SHP77 (cell line): Measurements from ENCODE around the gene SORCS2.

Experiments
- DNase-seq, 2 experiments: peaks; one replicate each; lab custom pipeline; 2025; lab: John Stamatoyannopoulos, UW

SORCS2 gene

DNA sequence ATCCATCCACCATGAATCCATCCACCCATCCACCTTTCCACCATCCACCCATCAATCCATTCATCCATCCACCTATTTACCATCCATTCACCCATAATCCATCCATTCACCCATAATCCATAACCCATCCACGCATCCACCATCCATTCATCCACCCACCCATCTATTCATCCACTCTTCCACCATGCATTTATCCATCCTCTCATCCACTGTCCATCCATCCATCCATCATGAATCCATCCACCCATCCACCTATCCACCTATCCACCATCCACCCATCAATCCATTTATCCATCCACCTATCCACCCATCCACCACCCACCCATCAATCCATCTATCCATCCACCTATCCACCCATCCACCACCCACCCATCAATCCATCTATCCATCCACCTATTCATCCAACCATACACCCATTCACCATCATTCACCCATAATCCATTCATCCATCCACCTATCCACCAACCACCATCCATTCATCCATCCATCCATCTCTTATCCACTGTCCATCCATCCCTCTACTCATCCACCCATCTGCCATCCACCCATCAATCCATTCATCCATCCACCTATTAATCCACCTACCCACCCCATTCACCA, 422.1 kb downstream of the SORCS2 start:
- DNase-seq = no peak

DNA sequence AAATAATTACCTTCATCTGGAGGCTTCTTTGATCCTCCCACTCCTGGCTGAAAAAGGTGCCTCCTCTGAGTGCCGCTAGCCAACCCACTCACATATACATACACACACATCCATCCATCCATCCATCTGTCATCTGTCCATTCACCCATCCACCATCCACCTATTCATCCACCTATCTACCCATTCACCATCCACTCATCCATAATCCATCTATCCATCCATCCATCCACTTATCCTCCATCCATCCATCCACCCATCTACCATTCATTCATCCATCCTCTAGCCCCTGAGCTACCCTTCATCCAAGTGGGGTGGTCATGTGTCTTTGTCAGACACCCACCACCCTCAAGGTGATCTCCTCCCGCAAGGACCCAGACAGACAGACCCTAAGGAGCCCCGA, 423.9 kb downstream of the SORCS2 start:
- no peak for DNase-seq

DNA sequence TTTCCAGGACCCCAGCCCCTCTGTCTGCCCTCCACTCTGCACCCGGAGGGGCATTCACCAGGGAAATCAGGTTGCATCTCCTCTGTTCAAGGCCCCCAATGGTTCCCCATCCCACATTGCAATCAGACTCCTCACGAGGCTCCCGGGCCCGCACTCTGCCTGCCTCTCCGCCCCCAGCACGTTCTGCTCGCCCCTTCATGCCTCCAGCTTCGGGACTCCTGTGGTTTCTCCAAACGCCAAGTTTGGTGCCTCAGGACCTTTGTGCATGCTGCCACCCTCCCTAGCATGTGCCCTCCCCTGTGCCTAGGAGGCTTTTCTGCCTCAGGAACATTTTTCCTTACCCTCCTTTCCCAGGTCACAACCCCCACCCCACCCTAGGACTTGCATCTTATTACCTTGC, 426.0 kb downstream of the SORCS2 start:
- no peak for DNase-seq

DNA sequence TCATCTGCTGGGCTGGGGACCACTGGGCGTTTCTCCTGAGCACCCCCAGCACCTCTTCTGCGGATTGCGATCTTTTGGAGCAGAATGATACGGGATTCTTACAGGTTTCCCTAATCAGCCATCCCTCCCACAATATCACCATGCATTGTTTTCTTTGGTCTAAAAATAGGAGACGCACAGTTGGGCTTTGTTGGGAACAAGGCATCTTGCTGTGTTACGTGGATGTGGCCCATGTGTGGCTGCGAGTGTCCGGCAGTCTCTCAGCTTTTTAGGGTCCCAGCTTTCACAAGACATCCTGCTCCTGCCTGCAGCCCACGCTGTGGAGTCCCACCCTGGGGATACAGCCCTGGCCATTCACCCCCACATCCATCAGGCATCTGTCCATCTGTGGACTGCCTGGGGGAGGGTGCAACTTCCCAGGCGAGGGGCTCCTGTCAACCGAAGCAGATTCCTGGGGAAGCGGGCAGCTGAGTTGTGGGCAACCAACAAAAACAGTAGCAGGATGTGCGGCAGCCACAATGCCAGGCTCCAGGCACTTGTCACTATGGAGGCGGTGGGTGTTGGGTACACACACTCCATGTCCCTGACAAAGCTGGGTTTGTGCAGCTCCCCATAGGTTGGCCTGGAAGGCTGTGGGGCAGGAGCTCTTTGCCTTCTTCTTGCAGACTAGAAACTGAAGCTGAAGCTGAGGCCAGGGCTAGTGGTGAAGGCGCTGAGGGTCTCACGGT, 427.9 kb downstream of the SORCS2 start:
- DNase-seq = no peak

DNA sequence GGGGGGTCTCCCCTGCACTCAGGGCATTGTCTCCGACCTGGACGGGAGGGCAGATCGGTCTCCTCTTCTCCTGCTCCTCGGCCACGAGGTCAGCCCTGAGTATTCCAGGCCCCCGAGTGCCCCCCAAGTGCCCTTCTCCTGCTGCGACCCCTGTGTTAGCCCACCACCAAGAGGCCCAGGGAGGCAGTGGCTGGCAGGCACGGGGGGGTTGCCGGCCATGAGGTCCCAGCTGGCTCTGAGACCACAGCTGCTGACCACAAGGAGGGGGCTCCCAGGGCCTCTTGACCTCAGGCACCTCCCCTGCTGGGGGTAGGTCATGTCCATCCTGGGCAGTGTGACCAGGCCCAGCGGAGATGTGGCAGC, 428.5 kb downstream of the SORCS2 start:
- DNase-seq = no peak

DNA sequence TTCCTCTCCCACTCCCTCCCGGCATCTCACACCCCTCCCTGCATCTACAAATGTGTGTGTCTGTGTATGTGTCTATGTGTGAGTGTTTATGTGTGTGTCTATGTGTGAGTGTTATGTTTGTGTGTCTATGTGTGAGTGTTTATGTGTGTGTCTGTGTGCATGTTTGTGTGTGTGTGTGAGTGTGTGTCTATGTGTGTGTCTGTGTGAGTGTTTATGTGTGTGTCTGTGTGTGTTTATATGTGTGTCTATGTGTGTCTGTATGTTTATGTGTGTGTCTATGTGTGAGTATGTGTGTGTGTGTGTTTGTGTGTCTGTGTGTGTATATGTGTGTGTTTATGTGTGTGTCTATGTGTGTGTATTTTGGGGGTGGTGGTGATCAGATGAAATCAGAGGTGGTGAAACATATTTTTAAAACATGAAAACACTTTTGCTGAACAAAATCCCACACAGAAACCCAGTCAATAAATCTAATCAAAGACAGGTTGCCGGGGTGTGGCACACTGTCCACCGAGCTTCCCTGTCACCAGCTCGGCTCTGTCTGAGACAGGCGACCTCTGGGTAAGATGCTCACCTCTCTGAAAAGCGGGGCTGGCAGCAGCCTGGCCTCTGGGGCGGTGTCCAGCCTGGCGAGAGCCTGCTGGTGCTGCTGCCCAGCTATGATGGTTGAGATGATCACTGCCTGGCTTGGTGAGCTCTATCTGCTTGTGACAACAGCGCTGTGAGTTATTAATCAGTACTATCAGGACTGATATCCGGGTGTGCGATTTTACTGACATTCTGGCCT, 429.1 kb downstream of the SORCS2 start:
- DNase-seq = no peak

DNA sequence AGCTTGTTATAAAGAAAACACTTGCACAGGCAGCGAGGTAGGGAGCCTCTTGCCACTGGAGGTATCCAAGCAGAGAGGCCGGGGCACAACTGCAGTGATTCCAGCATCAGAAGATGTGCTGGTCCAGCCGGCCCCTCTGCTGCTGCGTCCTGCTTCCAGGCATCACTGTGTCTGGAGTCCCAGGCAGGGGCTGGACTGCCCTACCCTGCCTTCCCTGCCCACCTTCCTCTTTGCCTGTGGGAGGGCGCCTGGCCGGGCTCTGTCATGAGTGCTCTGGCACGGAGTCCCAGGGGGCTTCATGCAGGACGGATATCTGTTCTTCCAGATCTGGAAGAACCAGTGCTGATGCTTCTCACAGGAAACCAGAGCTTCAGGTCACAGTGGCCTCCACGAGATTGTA, 430.0 kb downstream of the SORCS2 start:
- no peak for DNase-seq

DNA sequence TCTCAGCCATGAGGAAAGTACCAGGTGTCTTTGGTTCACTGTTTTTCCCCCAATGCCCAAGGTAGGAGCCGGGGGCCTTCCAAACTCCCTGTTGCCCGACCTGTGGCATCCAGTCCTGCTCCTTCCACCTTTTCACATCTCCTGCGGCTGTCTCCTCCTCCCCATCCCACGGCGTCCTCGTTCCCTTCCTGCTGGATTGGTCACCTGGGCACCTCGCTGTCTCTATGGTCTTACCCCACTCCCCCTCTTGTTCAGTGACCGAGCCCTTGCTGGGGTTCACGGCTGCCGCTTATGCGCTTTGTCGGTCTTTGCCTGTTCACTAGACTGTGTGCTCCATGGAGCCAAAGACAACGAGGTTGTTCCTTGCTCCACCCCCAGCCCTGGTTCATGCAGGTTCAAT, 431.1 kb downstream of the SORCS2 start:
- DNase-seq = no peak

DNA sequence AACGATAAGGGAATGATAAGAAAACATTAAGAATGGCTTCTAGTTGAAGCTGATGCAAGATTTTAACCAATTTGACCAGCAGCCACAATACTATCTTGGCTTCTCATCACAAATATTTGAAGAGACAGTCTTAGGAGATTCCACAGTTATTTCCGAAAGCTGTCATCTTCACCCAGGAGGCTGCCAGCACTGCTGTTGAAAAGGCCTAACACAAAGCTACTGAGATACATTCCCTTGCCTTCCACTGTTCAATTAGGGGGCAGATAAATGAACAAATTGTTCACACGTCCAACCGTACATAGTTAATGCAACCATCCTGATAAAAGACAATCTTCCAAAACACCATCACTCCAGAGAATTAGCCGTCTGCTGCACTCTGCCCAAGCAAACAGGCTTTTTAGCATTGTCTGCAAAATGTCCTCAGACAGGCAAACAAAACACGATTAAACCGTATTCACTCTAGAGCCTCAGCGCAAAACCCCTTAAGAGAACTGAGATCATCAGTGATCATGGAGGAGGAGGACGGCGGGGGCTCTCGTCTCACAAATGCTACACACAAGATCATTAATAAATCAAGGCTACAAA, 432.1 kb downstream of the SORCS2 start:
- DNase-seq = no peak

DNA sequence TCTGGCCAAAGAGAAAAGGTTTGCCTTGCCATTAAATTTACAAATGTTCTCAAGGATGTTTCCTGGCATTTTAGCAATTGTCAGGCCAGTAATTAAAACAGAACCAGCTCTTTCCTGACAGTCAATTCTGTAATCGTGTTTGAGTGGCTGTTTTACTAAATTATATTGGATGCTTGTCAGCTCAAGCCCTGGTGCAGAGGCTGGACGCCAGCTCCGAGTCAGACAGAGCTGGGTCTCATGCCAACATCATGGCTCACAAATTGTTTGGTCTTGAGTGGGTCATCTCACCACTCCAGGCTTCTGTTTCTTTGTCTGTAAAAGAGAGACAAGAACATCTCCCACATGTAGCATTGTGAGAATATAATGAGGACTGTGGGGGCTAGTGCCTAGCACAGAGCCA, 432.7 kb downstream of the SORCS2 start:
- DNase-seq = no peak

DNA sequence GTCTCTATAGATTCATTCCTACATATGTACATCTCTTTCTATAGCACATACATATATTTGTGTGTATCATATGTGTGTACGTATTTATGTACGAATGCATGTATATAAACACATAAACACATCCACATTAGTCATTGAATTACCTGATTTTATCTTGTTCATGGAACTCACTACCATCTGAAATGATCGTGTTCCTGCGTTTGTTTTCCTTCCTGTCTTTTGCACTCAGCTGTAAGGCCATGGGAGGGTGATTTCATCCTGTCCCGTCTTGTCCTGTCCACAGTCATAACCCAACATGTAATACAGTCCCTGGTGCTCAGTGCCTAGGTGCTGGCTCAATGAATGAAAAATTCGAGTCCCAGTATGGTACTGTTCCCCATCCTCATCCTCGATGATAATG, 434.2 kb downstream of the SORCS2 start:
- DNase-seq = no peak

DNA sequence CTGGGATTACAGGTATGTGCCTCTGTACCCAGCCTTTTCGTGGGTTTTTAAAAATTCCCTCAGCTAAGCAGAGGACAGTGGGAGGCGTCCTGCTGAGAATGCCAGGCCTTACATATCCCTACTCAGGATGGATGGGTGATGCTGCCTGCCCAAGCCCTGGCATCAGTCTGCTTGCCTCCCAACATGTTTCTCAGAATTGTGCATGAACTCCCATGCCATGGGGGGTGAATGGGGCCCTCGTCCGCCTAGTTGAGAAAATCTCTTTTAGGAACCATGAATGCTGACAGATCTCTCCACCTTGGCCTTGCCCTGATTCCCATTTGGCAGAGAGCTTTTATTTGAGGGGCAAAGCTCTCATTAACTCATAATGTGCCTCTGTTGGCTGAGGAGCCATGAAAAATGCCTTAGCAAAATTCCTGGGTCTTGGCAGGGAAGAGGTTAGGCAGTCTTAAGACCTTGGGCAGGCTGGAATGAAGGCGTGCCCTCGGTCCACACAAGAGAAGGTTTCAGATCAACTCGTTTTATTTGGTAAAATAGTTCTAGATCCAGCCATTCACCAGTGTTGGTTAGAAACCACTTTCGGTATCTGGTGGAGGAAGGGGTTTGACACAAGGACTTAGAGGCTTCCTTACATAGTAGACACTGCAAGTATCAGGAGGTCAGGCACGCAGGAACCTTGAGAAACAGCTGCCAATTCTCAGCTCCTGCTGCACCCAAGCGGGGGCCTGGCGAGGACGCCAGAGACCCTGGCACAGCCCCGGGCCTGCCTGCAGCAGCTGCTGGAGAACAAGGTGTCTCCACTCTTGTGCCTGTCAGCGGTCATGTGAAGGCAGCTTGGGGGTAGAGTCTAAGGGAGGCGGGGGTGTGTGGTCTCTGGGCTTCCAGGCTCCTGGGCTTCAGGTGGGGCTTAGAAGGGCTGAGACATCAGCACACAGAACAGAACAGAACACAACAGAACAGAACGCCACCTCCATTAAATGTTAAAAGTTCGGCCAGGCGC, 435.2 kb downstream of the SORCS2 start:
- DNase-seq = no peak

DNA sequence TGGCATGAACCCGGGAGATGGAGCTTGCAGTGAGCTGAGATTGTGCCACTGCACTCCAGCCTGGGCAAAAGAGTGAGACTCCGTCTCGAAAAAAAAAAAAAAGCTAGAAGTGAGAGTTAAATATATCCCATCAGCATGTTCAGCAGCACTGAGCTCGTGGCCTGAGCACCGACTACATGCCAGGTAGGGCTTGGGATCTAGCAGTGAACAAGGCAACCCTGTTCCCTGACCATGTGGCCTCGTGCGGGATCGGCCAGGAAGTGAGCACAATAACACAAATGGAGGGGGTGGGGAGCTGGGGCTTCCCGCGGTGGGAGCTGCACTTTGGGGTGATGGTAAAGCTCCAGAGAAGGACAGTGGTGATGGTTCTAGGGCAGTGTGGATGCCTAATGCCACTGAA, 436.1 kb downstream of the SORCS2 start:
- no peak for DNase-seq

DNA sequence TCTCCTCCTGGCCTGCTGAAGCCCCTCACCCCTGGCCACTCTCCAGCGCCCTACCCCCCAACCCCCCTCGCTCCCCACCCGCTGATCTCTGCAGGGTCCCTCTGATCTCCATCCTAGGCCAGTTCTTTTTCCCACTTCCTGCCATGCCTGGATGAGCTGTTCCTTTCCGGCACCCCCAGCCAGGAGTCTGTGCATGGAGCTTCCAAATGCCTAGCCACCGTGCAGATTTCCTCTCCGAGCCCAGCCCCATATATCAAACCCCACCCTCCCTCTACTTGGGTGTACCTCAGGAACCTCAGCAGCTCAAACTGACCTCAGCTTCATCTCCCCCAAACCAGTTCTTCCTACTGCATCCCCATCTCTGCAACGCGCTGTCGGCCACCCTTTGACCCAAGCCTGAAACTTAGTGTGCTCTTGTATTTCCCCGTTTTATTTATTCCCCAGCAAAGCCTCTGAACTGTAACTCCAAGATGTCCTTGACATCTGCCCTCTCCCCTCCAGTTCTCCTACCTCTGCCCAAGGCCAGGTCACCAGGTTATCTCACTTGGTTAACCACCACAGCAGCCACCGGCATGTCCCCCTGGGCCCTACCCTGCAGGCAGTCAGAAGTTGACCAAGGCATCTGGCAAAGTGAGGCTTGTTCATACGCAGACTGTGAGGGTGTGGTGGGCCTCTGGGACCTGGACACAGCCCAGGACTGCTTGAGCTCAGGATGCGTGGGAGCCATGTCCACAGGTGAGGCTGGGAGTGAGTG, 437.3 kb downstream of the SORCS2 start:
- no peak for DNase-seq

DNA sequence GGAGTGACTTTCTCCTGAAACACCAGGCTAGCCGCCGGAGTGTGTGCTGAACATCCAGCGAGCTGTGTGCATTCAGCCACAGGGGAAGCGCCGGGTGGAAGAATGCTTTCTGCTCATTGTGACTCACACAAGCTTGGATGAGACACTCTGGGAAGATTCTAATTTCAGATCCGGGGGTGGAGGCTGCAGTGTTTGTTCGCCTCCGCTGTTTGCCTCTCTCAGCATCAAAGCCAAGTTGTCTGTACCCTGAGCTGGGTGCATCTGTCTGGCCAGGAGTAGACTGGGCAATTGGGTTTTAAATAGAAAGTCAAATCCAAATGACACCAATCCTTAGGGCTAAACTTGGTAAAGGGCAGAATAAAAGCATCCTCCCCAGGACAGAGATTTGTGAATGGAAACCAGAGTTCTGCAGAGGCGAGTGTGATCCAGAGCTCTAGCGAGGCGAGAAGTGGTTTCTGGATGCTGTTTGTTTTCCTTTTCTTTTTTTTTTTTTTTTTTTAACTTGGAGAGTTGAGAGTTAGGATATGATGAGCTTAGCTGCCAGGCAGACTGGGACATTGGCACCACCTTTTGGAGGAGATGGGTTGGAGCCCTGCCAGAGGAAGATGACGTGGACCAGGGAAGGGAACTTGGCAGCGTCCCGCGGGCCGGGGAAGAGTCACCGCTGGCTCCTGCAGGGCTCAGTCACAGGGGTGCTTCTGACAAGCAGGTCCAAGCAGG, 438.4 kb downstream of the SORCS2 start:
- no peak for DNase-seq

DNA sequence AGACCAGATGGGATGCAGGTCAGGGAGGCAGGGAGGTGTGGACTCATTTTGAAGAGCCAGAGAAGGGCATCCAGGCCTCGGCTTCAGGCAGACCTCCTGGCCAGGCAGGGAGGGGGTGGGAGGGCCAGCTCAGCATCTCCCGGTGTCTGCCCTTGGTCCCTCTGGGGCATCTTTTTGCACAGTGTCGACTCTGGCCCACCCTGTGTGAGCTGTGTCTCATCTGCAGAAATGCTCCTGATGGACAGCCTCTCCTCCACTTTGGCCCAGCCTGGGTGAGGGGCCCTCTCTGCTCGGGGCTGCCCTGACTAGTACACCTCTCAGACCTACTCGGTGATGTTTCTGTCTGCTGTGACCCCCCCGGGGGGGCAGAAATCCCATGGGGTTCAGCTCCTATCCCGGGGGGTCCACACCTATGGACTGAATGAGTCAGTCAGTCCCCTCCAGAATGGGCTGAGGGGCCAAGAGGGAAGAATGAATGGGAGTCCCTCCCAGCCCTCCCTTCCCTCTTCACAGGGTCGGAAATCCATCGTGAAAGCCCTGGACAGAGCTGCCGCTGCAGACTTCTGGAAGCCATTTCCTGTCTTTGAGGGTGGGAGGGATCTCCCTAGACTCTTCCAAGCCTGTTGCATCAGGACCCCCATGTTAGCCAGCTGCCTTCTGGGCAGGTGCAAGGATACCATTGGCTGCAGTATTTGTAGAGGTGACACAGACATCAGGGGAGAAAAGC, 439.1 kb downstream of the SORCS2 start:
- no peak for DNase-seq

DNA sequence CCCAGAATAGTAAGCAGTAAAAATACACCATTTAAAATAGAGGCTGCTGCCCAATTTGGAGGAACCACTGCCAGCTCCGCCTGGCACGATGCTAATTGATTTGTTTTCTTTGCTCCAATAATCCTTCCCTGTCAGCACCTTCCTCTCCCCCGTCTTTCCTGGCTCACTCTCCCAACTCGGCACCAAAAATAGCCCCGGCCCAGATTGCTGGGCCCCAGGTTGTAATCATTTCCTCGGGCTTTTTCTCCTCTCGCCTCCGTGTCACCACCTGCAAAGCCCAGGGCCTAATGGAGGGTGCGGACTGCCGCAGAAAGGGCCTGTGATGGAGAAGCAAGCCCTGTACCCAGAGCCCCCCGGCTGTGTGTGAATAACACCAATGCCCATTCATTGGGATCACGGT, 440.0 kb downstream of the SORCS2 start:
- DNase-seq = no peak

DNA sequence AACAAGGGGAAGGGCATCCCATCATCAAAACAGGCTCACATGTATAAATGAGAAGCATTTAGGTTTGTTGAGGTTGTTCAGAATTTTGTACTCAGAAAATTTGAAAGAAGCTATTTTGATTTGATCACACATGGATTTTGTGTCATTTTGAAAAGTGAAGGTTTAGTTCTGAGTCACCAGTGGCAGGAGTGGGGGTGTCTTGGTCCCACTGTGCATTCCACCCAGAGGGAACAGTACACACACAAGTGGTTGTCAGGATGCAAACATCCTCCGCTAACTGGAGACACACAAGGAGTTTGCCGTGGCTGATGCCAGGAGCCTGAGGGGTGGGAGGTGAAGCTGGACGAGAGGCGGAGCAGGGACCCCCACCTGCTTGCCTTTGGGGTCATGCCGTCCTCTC, 440.6 kb downstream of the SORCS2 start:
- no peak for DNase-seq

DNA sequence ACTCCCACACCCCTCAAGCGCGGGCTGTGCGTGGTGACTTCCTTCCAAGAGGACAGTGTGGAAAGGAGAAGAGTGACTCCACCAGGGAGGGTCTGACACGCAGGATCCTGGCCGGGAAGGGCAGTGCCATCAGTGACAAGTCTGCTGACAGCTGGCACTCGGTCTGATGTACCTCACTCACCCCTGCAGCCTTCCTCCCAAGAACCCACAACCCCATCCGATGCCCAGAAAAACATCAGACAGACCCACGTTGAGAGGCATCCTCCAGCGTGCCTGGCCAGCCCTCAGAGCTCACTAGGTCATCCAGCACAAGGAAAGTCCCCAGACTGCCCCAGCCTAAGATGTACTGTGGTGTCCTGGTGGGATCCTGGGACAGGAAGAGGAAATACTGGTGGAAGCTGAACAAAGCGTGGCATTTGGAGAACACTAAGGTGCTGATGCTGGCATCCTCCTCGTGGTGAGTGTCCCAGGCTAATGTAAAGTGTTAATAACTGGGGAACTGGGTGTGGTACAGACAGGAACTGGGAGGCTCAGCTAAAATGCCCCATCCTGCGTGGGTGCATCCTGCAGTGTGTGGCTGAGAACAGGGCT, 442.4 kb downstream of the SORCS2 start:
- DNase-seq = no peak
